Activated effector memory CD4-positive, alpha-beta T cell treated with Interleukin-2 at 50 U/mL for 16 hours (primary cell): ENCODE measurements around the gene RPL38.

Source experiments
- DNase-seq: peaks from one replicate; pipeline ENCODE4 v3.0.0-alpha.2; 2020

Gene RPL38

GRCh38 chr17:74211141-74211911 is 7.8 kb downstream of the RPL38 start:
- no peak for DNase-seq

- DNase-seq: no peak
Observed at GRCh38 chr17:74211912-74212208, 8.4 kb downstream of the RPL38 start.

- no peak for DNase-seq
Observed at GRCh38 chr17:74212209-74212912, 8.9 kb downstream of the RPL38 start.

GRCh38 chr17:74212913-74213791 is 9.7 kb downstream of the RPL38 start, which contains the start of gene TTYH2:
Gene TTYH2, plus strand, starts transcription at chr17:74213571. Its CDS starts 17 bp downstream, at chr17:74213588.
- peak; percentile 70 for DNase-seq

GRCh38 chr17:74213861-74214391 is 10.4 kb downstream of the RPL38 start:
- no peak for DNase-seq

- no peak for DNase-seq
Observed at GRCh38 chr17:74214484-74215341, 11.2 kb downstream of the RPL38 start.

- DNase-seq: no peak
Observed at GRCh38 chr17:74215342-74215727, 11.9 kb downstream of the RPL38 start.

- DNase-seq: no peak
Observed at GRCh38 chr17:74216505-74216904, 13.0 kb downstream of the RPL38 start.

- no peak for DNase-seq
Observed at GRCh38 chr17:74217037-74217730, 13.7 kb downstream of the RPL38 start.

GRCh38 chr17:74217888-74218287 is 14.4 kb downstream of the RPL38 start:
- DNase-seq: no peak

- no peak for DNase-seq
Observed at GRCh38 chr17:74218436-74218835, 15.0 kb downstream of the RPL38 start.

- no peak for DNase-seq
Observed at GRCh38 chr17:74219576-74220133, 16.2 kb downstream of the RPL38 start.

- DNase-seq: no peak
Observed at GRCh38 chr17:74220219-74220618, 16.7 kb downstream of the RPL38 start.

- no peak for DNase-seq
Observed at GRCh38 chr17:74220946-74221818, 17.7 kb downstream of the RPL38 start.

- no peak for DNase-seq
Observed at GRCh38 chr17:74222399-74222798, 18.9 kb downstream of the RPL38 start.

- no peak for DNase-seq
Observed at GRCh38 chr17:74223901-74224300, 20.4 kb downstream of the RPL38 start.

GRCh38 chr17:74224959-74225725 is 21.7 kb downstream of the RPL38 start:
- no peak for DNase-seq

GRCh38 chr17:74226252-74226651 is 22.8 kb downstream of the RPL38 start:
- no peak for DNase-seq
